HCT116 (cell line): ENCODE results near the gene FCN3. TPM values are rescaled to one million over a fixed set of nuclear protein-coding genes. Genes with fewer than 3 reads are reported as not detected.

Experiments used
- EGR1 ChIP-seq: IDR thresholded peaks from 2 replicates; pipeline ENCODE4 v1.6.1; 2012; ENCODE audit warnings: low read depth
- EZH2 ChIP-seq: fragments of 200-600 bp; sonication (generic); IDR thresholded peaks from 2 replicates; pipeline ENCODE4 v1.6.1; 2017; ENCODE audit warnings: antibody characterized with exemption, mixed run types
- YY1 ChIP-seq: IDR thresholded peaks from 2 replicates; pipeline ENCODE4 v1.6.1; 2011; ENCODE audit warnings: low read length, low read depth, moderate library complexity, mild to moderate bottlenecking; ENCODE audit not compliant: insufficient replicate concordance; ENCODE audit errors: extremely low read depth
- ZFX ChIP-seq: fragments of 450-650 bp; IDR thresholded peaks from 2 replicates; pipeline ENCODE4 v1.6.1; 2017
- ZNF274 ChIP-seq: fragments of 200-500 bp; sonication (Bioruptor generic); IDR thresholded peaks from 2 replicates; pipeline ENCODE4 v1.6.1; 2014; ENCODE audit warnings: mild to moderate bottlenecking, low read depth, low read length, inconsistent platforms
- total RNA-seq: library from RNA; stranded (reverse); gene quantifications from one replicate; pipeline ENCODE4 v1.2.1, GENCODE V29; 2021; ENCODE audit not compliant: unreplicated experiment
- TF ChIP-seq, protein P1 (sequence below): IDR thresholded peaks from 2 replicates; pipeline ENCODE4 v1.6.1; 2012; ENCODE audit warnings: low read depth
- TF ChIP-seq, protein P2 (sequence below), 3 experiments: fragments of 200-600 bp in 1 of 3; sonication (generic) in 1 of 3; IDR thresholded peaks in 2 of 3; conservative IDR thresholded peaks in 1 of 3; 2 replicates each; pipeline ENCODE4 v1.5.1; 2012 to 2017; ENCODE audit warnings: low read depth in 2 of 3, low read length in 2 of 3, antibody characterized with exemption in 1 of 3, borderline replicate concordance in 1 of 3, control low read depth in 1 of 3, mild to moderate bottlenecking in 1 of 3, mixed read lengths in 1 of 3, mixed run types in 1 of 3, moderate library complexity in 1 of 3; ENCODE audit not compliant: insufficient read depth in 1 of 3
- TF ChIP-seq, protein P3 (sequence below): IDR thresholded peaks from 2 replicates; pipeline ENCODE4 v1.6.1; 2012

FCN3 gene
- total RNA-seq, 1 experiment from 2014 or later: 1.2 TPM

DNA sequence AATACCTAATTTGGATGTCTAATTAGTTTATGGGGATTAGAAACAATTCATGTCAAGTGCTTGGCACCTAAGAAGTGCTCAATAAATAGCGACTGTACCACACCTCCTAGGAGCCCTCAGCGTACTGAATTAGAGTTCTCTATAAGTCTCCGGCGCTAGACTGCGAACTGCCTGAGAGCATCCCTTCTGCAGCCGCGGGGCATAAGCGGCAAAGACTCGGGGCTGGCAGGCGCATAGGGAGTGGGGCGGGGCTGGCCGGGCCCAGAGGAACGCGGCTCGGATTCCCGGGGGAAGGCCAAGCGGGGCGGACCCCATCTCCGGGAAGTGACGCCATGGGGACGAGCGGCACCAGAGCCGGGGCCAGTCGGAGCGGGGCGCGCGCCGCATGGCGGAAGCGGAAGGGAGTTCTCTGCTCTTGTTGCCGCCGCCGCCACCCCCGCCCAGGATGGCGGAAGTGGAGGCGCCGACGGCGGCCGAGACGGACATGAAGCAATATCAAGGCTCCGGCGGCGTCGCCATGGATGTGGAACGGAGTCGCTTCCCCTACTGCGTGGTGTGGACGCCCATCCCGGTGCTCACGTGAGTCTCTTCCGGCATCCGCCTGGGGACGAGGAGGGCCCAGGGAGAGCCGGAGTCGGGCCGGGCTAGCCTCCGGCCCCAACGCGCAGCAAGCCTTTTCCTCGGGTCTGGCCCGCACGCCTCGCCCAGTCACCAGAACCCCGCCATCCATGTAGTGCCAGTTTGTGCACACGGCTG is 52.6 kb downstream of the FCN3 start, which contains the start of gene TMEM222 (continued):
- TF ChIP-seq, protein P1, sequence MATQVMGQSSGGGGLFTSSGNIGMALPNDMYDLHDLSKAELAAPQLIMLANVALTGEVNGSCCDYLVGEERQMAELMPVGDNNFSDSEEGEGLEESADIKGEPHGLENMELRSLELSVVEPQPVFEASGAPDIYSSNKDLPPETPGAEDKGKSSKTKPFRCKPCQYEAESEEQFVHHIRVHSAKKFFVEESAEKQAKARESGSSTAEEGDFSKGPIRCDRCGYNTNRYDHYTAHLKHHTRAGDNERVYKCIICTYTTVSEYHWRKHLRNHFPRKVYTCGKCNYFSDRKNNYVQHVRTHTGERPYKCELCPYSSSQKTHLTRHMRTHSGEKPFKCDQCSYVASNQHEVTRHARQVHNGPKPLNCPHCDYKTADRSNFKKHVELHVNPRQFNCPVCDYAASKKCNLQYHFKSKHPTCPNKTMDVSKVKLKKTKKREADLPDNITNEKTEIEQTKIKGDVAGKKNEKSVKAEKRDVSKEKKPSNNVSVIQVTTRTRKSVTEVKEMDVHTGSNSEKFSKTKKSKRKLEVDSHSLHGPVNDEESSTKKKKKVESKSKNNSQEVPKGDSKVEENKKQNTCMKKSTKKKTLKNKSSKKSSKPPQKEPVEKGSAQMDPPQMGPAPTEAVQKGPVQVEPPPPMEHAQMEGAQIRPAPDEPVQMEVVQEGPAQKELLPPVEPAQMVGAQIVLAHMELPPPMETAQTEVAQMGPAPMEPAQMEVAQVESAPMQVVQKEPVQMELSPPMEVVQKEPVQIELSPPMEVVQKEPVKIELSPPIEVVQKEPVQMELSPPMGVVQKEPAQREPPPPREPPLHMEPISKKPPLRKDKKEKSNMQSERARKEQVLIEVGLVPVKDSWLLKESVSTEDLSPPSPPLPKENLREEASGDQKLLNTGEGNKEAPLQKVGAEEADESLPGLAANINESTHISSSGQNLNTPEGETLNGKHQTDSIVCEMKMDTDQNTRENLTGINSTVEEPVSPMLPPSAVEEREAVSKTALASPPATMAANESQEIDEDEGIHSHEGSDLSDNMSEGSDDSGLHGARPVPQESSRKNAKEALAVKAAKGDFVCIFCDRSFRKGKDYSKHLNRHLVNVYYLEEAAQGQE: no peak
- TF ChIP-seq ZFX (peak; percentile 86), YY1 (peak; percentile 84), EZH2 (no peak), EGR1 (peak; percentile 98), ZNF274 (no peak)
- TF ChIP-seq, protein P2, sequence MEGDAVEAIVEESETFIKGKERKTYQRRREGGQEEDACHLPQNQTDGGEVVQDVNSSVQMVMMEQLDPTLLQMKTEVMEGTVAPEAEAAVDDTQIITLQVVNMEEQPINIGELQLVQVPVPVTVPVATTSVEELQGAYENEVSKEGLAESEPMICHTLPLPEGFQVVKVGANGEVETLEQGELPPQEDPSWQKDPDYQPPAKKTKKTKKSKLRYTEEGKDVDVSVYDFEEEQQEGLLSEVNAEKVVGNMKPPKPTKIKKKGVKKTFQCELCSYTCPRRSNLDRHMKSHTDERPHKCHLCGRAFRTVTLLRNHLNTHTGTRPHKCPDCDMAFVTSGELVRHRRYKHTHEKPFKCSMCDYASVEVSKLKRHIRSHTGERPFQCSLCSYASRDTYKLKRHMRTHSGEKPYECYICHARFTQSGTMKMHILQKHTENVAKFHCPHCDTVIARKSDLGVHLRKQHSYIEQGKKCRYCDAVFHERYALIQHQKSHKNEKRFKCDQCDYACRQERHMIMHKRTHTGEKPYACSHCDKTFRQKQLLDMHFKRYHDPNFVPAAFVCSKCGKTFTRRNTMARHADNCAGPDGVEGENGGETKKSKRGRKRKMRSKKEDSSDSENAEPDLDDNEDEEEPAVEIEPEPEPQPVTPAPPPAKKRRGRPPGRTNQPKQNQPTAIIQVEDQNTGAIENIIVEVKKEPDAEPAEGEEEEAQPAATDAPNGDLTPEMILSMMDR (IDR thresholded peaks at IDR 0.05 in 2 of 3, conservative IDR thresholded peaks at IDR 0.05 in 1 of 3; ENCODE audit: borderline replicate concordance in 1 of 3, insufficient read depth in 1 of 3, low read depth in 2 of 3, low read length in 2 of 3): no peak
- TF ChIP-seq, protein P3, sequence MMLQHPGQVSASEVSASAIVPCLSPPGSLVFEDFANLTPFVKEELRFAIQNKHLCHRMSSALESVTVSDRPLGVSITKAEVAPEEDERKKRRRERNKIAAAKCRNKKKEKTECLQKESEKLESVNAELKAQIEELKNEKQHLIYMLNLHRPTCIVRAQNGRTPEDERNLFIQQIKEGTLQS: no peak

Other genes starting within 250 kb of the FCN3 start
- gene SLC9A1, start 219.7 kb downstream of the FCN3 start, total RNA-seq: 21.7 TPM
- 26.6 TPM for gene WDTC1, start 140.2 kb downstream of the FCN3 start, total RNA-seq
- gene TMEM222, start 52.7 kb downstream of the FCN3 start, total RNA-seq: 32.8 TPM
- gene SYTL1, start 32.8 kb downstream of the FCN3 start, total RNA-seq: 75.9 TPM
- 30.2 TPM for gene MAP3K6, start 7.9 kb downstream of the FCN3 start, total RNA-seq
- gene CD164L2, start 8.5 kb upstream of the FCN3 start, total RNA-seq: 11.6 TPM
- gene GPR3, start 17.8 kb upstream of the FCN3 start, total RNA-seq: 2.8 TPM
- 111 TPM for gene WASF2, start 115.3 kb upstream of the FCN3 start, total RNA-seq
- gene AHDC1, start 229.3 kb upstream of the FCN3 start, total RNA-seq: 33.7 TPM